Dedifferentiated amniotic fluid mesenchymal stem cell (primary cell): Measurements from ENCODE around the gene C6orf58.

Experiments
- DNase-seq: peaks from one replicate; pipeline ENCODE4 v3.0.0-alpha.2; 2016; ENCODE audit errors: extremely low spot score

The C6orf58 gene

GRCh38 chr6:127576874-127577273 is at the start of gene C6orf58:
C6orf58 (plus strand) TSS chr6:127577174; CDS start chr6:127577186, 12 bp downstream.
- DNase-seq: no peak

GRCh38 chr6:127533011-127533410 is 44.0 kb upstream of the C6orf58 start:
- DNase-seq: no peak

- DNase-seq: no peak
Observed at GRCh38 chr6:127533736-127534135, 43.2 kb upstream of the C6orf58 start.

GRCh38 chr6:127538750-127539264 is 38.2 kb upstream of the C6orf58 start:
- no peak for DNase-seq

- DNase-seq: peak; percentile 40
Observed at GRCh38 chr6:127539272-127539671, 37.7 kb upstream of the C6orf58 start.

- no peak for DNase-seq
Observed at GRCh38 chr6:127547215-127547614, 29.8 kb upstream of the C6orf58 start.

- no peak for DNase-seq
Observed at GRCh38 chr6:127547904-127548649, 28.9 kb upstream of the C6orf58 start.

- DNase-seq: peak; percentile 39
Observed at GRCh38 chr6:127550403-127550802, 26.6 kb upstream of the C6orf58 start.

- DNase-seq: peak; percentile 22
Observed at GRCh38 chr6:127554435-127555006, 22.5 kb upstream of the C6orf58 start.

GRCh38 chr6:127561660-127562059 is 15.3 kb upstream of the C6orf58 start:
- no peak for DNase-seq

GRCh38 chr6:127564761-127565160 is 12.2 kb upstream of the C6orf58 start:
- DNase-seq: no peak

- DNase-seq: no peak
Observed at GRCh38 chr6:127566119-127566518, 10.9 kb upstream of the C6orf58 start.

- DNase-seq: no peak
Observed at GRCh38 chr6:127566651-127567050, 10.3 kb upstream of the C6orf58 start.

GRCh38 chr6:127567476-127567875 is 9.5 kb upstream of the C6orf58 start:
- DNase-seq: no peak

GRCh38 chr6:127570739-127571389 is 6.1 kb upstream of the C6orf58 start:
- DNase-seq: no peak

GRCh38 chr6:127578900-127579299 is 1.9 kb downstream of the C6orf58 start:
- DNase-seq: no peak

- no peak for DNase-seq
Observed at GRCh38 chr6:127581576-127581975, 4.6 kb downstream of the C6orf58 start.

GRCh38 chr6:127582777-127583462 is 5.9 kb downstream of the C6orf58 start:
- no peak for DNase-seq

- no peak for DNase-seq
Observed at GRCh38 chr6:127585123-127585522, 8.1 kb downstream of the C6orf58 start.

- DNase-seq: no peak
Observed at GRCh38 chr6:127586372-127586771, 9.4 kb downstream of the C6orf58 start.

GRCh38 chr6:127587875-127588274 is 10.9 kb downstream of the C6orf58 start:
- no peak for DNase-seq

- no peak for DNase-seq
Observed at GRCh38 chr6:127589135-127589534, 12.2 kb downstream of the C6orf58 start.
